Parathyroid adenoma (tissue), 2 donors: ENCODE measurements around the gene LDHD.
"Not testable (repeated sequence)": the region's sequence is repeated elsewhere in the genome, so short reads cannot be mapped to it uniquely, and the experiment has no call there.

Experiments used
- H2AFZ ChIP-seq: fragments of 300-600 bp; sonication (generic); one replicate; pipeline ENCODE4 v1.7.0; 2017; ENCODE audit warnings: antibody characterized with exemption, mild to moderate bottlenecking
- H3K27ac ChIP-seq: fragments of 300-600 bp; sonication (generic); one replicate; pipeline ENCODE4 v1.7.0; 2017
- H3K27me3 ChIP-seq: fragments of 300-600 bp; sonication (generic); one replicate; pipeline ENCODE4 v1.7.0; 2017; ENCODE audit warnings: low read length; ENCODE audit not compliant: control insufficient read depth, insufficient read depth
- H3K36me3 ChIP-seq: fragments of 300-600 bp; sonication (generic); one replicate; pipeline ENCODE4 v1.7.0; 2017; ENCODE audit warnings: low read length; ENCODE audit not compliant: control insufficient read depth, insufficient read depth
- H3K4me1 ChIP-seq: fragments of 300-600 bp; sonication (generic); one replicate; pipeline ENCODE4 v1.7.0; 2017; ENCODE audit warnings: control low read depth
- H3K4me2 ChIP-seq: fragments of 300-600 bp; sonication (generic); one replicate; pipeline ENCODE4 v1.7.0; 2017; ENCODE audit warnings: low read length
- H3K4me3 ChIP-seq: fragments of 300-600 bp; sonication (generic); one replicate; pipeline ENCODE4 v1.7.0; 2017; ENCODE audit warnings: low read depth, low read length
- H3K79me2 ChIP-seq: fragments of 300-600 bp; sonication (generic); one replicate; pipeline ENCODE4 v1.7.0; 2017; ENCODE audit warnings: control low read depth
- H3K9ac ChIP-seq: fragments of 300-600 bp; sonication (generic); one replicate; pipeline ENCODE4 v1.7.0; 2017; ENCODE audit warnings: mild to moderate bottlenecking
- H3K9me3 ChIP-seq: fragments of 300-600 bp; sonication (generic); one replicate; pipeline ENCODE4 v1.7.0; 2017; ENCODE audit warnings: low read length; ENCODE audit not compliant: control insufficient read depth
- TF ChIP-seq, protein P1 (sequence below): fragments of 300-600 bp; sonication (generic); IDR thresholded peaks from one replicate; pipeline ENCODE4 v1.7.0; 2017; ENCODE audit warnings: antibody characterized with exemption, mild to moderate bottlenecking
- donor health status: primary hyperparathyroidism.

Gene LDHD

DNA sequence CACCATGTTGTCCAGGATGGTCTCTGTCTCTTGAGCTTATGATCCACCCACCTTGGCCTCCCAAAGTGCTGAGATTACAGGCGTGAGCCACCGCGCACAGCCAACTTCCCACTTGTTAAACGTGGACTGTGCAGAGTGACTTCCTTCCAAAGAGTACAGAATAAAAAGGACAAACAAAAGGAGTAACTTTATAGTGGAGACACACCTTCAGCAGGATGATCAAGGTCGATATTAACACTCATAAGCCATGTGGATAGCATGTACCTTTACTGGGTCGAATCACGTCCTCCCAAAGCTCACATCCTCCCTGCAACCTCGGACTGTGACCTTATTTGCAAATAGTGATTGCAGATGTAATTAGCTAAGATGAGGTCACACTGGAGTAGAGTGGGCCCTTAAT is 21.7 kb upstream of the LDHD start:
- Histone ChIP-seq H3K79me2 (no peaks in the 10 kb centered on the region), H3K9me3 (no peaks in the 10 kb centered on the region), H3K9ac (no peak overlapping the region), H2AFZ (no peak overlapping the region), H3K4me3 (no peak overlapping the region), H3K4me2 (no peak overlapping the region), H3K36me3 (no peaks in the 10 kb centered on the region), H3K27me3 (no peaks in the 10 kb centered on the region), H3K4me1 (no peaks in the 10 kb centered on the region), H3K27ac (no peak overlapping the region)
- TF ChIP-seq, protein P1, sequence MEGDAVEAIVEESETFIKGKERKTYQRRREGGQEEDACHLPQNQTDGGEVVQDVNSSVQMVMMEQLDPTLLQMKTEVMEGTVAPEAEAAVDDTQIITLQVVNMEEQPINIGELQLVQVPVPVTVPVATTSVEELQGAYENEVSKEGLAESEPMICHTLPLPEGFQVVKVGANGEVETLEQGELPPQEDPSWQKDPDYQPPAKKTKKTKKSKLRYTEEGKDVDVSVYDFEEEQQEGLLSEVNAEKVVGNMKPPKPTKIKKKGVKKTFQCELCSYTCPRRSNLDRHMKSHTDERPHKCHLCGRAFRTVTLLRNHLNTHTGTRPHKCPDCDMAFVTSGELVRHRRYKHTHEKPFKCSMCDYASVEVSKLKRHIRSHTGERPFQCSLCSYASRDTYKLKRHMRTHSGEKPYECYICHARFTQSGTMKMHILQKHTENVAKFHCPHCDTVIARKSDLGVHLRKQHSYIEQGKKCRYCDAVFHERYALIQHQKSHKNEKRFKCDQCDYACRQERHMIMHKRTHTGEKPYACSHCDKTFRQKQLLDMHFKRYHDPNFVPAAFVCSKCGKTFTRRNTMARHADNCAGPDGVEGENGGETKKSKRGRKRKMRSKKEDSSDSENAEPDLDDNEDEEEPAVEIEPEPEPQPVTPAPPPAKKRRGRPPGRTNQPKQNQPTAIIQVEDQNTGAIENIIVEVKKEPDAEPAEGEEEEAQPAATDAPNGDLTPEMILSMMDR, result no peak

DNA sequence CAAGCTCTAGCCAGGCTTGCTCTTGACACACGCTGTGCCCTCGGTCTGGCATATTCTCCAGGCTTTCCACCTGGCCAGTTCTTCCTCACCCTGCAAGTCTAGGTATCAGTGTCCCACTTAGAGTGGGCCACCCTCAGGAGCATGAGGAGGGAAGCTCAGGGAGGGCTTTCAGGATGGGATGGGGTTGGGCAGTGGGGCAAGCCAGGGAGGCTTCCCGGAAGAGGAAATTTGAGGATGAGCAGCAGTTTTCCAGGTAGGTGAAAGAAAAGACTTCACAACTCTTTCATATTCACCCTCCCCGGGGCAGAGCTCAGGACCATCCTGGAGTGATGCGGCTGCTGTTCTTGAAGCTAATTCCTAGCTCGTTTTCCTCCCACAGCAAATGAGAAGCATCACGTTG is 14.5 kb upstream of the LDHD start:
- Histone ChIP-seq H3K4me2 (no peak overlapping the region), H3K9me3 (no peaks in the 10 kb centered on the region), H3K36me3 (no peaks in the 10 kb centered on the region), H3K4me1 (no peaks in the 10 kb centered on the region), H3K27ac (no peak overlapping the region), H3K9ac (no peak overlapping the region), H2AFZ (no peak overlapping the region), H3K4me3 (no peak overlapping the region), H3K79me2 (no peaks in the 10 kb centered on the region), H3K27me3 (no peaks in the 10 kb centered on the region)
- TF ChIP-seq, protein P1, result no peak

DNA sequence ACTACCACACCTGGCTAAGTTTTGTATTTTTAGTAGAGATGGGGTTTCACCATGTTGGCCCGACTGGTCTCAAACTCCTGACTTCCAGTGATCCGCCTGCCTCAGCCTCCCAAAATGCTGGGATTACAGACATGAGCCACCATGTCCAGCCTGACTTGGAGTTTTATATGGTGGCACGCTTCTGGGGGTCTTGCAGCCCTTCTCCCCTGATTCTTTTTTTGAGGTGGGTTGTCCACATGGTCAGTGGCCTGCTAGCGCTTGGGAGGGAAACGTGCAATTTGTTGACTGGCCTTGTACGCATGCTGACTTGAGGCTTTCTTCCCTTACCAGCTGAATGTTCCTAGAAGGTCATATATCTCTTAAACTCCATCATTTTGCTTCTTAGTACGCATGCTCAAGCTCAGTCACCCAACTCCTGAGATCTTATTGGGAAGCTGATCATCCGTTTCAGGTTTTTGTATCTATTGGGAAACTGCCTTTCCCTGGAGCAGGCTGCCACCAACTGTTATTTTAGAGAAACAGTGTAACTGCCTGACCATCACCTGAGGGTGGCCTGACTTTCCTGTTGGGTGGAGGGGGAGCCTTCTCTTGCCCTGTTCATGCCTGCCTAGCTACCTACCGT is 13.7 kb upstream of the LDHD start:
- no peaks in the 10 kb centered on the region for H3K9me3 ChIP-seq
- TF ChIP-seq, protein P1, result peak; percentile 7
- H2AFZ ChIP-seq, result no peak overlapping the region

DNA sequence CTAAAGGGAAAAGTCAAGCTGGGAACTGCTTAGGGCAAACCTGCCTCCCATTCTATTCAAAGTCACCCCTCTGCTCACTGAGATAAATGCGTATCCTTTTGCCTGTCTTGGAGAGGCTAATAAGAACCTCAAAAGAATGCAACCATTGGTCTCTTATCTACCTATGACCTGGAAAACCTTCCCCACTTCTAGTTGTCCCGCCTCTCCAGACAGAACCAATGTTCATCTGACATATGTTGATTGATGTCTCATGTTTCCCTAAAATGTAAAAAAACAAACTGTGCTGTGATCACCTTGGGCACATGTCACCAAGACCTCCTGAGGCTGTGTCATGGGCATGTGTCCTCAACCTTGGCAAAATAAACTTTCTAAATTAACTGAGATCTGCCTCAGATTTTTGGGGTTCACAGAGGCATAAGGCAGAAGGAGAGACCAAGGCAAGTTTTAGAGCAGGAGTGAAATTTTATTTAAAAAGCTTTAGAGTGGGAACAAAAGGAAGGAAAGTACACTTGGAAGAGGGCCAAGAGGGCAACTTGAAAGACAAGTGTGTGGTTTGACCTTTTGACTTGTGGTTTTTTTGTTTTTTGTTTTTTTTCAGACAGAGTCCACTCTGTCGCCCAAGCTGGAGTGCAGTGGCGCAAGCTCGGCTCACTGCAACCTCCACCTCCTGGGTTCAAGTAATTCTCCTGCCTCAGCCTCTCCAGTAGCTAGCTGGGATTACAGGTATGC is 13.0 kb upstream of the LDHD start:
- H3K9me3 ChIP-seq, H3K9ac ChIP-seq, H3K4me3 ChIP-seq, H3K27me3 ChIP-seq, H3K4me1 ChIP-seq, H3K36me3 ChIP-seq, H3K79me2 ChIP-seq, H3K27ac ChIP-seq, H3K4me2 ChIP-seq: not testable (repeated sequence)
- peak overlapping the region; percentile 45 for H2AFZ ChIP-seq

More for the DNA sequence above, 13.7 kb upstream of the LDHD start:
- H3K27ac ChIP-seq, result no peak overlapping the region
- no peaks in the 10 kb centered on the region for H3K27me3 ChIP-seq
- H3K9ac ChIP-seq, result no peak overlapping the region
- H3K4me1 ChIP-seq, result no peaks in the 10 kb centered on the region
- H3K4me3 ChIP-seq, result no peak overlapping the region
- no peaks in the 10 kb centered on the region for H3K79me2 ChIP-seq
- no peaks in the 10 kb centered on the region for H3K36me3 ChIP-seq
- H3K4me2 ChIP-seq, result no peak overlapping the region

DNA sequence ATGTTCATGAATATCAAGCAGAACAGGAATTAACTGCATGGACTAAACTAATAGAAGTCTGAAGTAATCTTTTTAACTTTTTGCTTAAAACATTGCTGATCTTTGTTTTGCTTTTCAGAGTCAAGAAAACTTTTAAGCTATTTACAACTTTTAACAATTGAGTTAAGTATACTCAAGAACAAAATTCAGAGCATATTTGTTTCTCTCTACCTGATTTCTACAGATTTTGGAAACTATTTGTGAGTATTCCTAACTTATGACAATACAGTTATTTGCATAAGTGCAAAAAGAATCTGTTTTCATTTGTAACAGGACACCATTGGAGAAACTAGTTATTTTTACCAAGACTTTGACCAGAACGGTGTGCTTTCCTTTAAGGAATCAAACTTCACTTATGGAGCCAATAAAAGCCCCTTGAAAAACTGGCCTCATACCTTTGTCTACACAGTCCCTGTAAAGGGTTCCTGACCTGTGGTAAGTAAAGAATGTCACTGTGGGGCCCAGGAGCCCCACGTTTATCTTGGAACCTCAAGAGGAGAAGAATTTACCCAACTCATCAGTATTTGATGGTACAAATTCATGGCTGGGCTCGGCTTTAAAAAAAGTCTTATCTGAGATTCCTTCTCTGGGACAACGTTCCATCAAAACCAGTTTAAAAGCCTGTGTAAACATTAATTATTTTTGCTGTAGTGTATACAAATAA is 11.3 kb upstream of the LDHD start:
- no peak overlapping the region for H3K9ac ChIP-seq
- no peak overlapping the region for H3K4me3 ChIP-seq
- H3K36me3 ChIP-seq, result no peaks in the 10 kb centered on the region
- H3K4me1 ChIP-seq, result no peaks in the 10 kb centered on the region
- H2AFZ ChIP-seq, result no peak overlapping the region
- no peak overlapping the region for H3K4me2 ChIP-seq
- H3K27ac ChIP-seq, result no peak overlapping the region
- no peaks in the 10 kb centered on the region for H3K9me3 ChIP-seq
- H3K79me2 ChIP-seq, result no peaks in the 10 kb centered on the region
- no peaks in the 10 kb centered on the region for H3K27me3 ChIP-seq
- TF ChIP-seq, protein P1, result no peak
